OCI-LY1 (cell line): Measurements from ENCODE around the gene PTGS1.

ENCODE experiments used
- H2AFZ ChIP-seq: fragments of 200-600 bp; sonication (generic), shearing (Covaris generic); 2 replicates; pipeline ENCODE4 v1.6.0; 2014; ENCODE audit warnings: antibody characterized with exemption, mild to moderate bottlenecking, low read length
- H3F3A ChIP-seq: fragments of 200-600 bp; sonication (generic), shearing (Covaris generic); 2 replicates; pipeline ENCODE4 v1.6.0; 2014; ENCODE audit warnings: mild to moderate bottlenecking, antibody characterized with exemption, low read length, moderate library complexity; ENCODE audit not compliant: insufficient read depth
- H3K27ac ChIP-seq: fragments of 200-600 bp; sonication (generic); 2 replicates; pipeline ENCODE4 v1.5.1; 2014; ENCODE audit warnings: low read length, mixed run types, mild to moderate bottlenecking, low read depth; ENCODE audit not compliant: poor library complexity, severe bottlenecking
- H3K27me3 ChIP-seq: fragments of 200-600 bp; sonication (generic); 2 replicates; pipeline ENCODE4 v1.6.0; 2014; ENCODE audit warnings: antibody characterized with exemption, mild to moderate bottlenecking, low read length, moderate library complexity; ENCODE audit not compliant: insufficient read depth
- H3K36me3 ChIP-seq: fragments of 200-600 bp; sonication (generic); 2 replicates; pipeline ENCODE4 v1.6.1; 2014; ENCODE audit warnings: mild to moderate bottlenecking, antibody characterized with exemption, low read length, moderate library complexity, mixed read lengths; ENCODE audit not compliant: insufficient read depth
- H3K4me1 ChIP-seq: fragments of 200-600 bp; sonication (generic); 2 replicates; pipeline ENCODE4 v1.5.1; 2014; ENCODE audit warnings: mild to moderate bottlenecking, low read length, moderate library complexity; ENCODE audit not compliant: insufficient read depth, severe bottlenecking
- H3K4me2 ChIP-seq: fragments of 200-600 bp; sonication (generic), shearing (Covaris generic); 2 replicates; pipeline ENCODE4 v1.6.1; 2014; ENCODE audit warnings: low read length
- H3K4me3 ChIP-seq: fragments of 200-600 bp; sonication (generic); 2 replicates; pipeline ENCODE4 v1.5.1; 2014; ENCODE audit warnings: low read length, low read depth, mild to moderate bottlenecking, mixed read lengths; ENCODE audit not compliant: poor library complexity, severe bottlenecking
- H3K79me2 ChIP-seq: fragments of 200-600 bp; shearing (Covaris generic); 2 replicates; pipeline ENCODE4 v1.6.1; 2016; ENCODE audit warnings: mixed run types, low read length, mixed read lengths; ENCODE audit not compliant: insufficient read depth
- H3K9ac ChIP-seq: fragments of 200-600 bp; sonication (generic), shearing (Covaris generic); 2 replicates; pipeline ENCODE4 v1.6.1; 2014; ENCODE audit warnings: mild to moderate bottlenecking, low read length, mixed read lengths
- H3K9me2 ChIP-seq: fragments of 200-600 bp; sonication (generic), shearing (Covaris generic); 2 replicates; pipeline ENCODE4 v1.6.1; 2014; ENCODE audit warnings: low read depth, mild to moderate bottlenecking, low read length, mixed read lengths
- H3K9me3 ChIP-seq: fragments of 200-600 bp; shearing (Covaris generic); 2 replicates; pipeline ENCODE4 v1.6.1; 2014; ENCODE audit warnings: low read length, mixed read lengths
- H4K20me1 ChIP-seq: fragments of 200-600 bp; sonication (generic), shearing (Covaris generic); 2 replicates; pipeline ENCODE4 v1.6.0; 2016; ENCODE audit warnings: mild to moderate bottlenecking, low read length; ENCODE audit not compliant: insufficient read depth
- EZH2 ChIP-seq: fragments of 200-600 bp; sonication (generic), shearing (Covaris generic); IDR thresholded peaks from 2 replicates; pipeline ENCODE4 v1.8.0; 2017; ENCODE audit warnings: borderline replicate concordance, mixed run types, mild to moderate bottlenecking, antibody characterized with exemption, low read length, moderate library complexity, mixed read lengths
- TF ChIP-seq, protein P1 (sequence below): fragments of 200-600 bp; sonication (generic), shearing (Covaris generic); IDR thresholded peaks from 2 replicates; pipeline ENCODE4 v1.5.1; 2017; ENCODE audit warnings: mild to moderate bottlenecking, antibody characterized with exemption, low read length, moderate library complexity, mixed read lengths

The PTGS1 gene

DNA sequence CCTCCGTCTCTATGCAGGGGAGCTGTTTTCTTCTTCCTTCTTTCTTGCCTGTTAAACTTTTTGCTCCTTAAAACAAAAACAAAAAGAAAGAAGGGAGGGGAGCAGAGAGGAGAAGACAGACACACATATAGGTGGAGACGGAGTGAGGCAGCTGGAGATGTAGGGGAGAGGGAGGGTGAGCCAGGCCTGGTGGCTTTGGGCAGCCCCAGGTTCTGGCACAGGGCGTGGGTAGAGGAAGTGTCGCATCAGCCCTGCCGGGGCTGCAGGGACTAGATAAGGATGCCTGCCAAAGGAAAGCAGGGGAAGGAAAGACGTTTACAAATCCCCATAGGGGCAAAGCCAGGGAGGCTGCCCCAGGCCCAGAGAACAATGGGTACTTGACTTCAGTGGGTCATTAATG lies 38.7 kb upstream of the PTGS1 start:
- H3K9me2 ChIP-seq, result no peaks in the 10 kb centered on the region
- no peaks in the 10 kb centered on the region for H3K79me2 ChIP-seq
- no peak for TF ChIP-seq EZH2
- TF ChIP-seq, protein P1, sequence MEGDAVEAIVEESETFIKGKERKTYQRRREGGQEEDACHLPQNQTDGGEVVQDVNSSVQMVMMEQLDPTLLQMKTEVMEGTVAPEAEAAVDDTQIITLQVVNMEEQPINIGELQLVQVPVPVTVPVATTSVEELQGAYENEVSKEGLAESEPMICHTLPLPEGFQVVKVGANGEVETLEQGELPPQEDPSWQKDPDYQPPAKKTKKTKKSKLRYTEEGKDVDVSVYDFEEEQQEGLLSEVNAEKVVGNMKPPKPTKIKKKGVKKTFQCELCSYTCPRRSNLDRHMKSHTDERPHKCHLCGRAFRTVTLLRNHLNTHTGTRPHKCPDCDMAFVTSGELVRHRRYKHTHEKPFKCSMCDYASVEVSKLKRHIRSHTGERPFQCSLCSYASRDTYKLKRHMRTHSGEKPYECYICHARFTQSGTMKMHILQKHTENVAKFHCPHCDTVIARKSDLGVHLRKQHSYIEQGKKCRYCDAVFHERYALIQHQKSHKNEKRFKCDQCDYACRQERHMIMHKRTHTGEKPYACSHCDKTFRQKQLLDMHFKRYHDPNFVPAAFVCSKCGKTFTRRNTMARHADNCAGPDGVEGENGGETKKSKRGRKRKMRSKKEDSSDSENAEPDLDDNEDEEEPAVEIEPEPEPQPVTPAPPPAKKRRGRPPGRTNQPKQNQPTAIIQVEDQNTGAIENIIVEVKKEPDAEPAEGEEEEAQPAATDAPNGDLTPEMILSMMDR, result no peak
- H3K4me2 ChIP-seq, result no peak overlapping the region
- H3K4me1 ChIP-seq, result peaks cover 6% of the 10 kb centered on the region
- H3K36me3 ChIP-seq, result no peaks in the 10 kb centered on the region
- no peaks in the 10 kb centered on the region for H3K9me3 ChIP-seq
- no peak overlapping the region for H3K27ac ChIP-seq
- no peaks in the 10 kb centered on the region for H4K20me1 ChIP-seq
- H3K4me3 ChIP-seq, result no peak overlapping the region
- H2AFZ ChIP-seq, result no peak overlapping the region
- H3K9ac ChIP-seq, result no peak overlapping the region
- H3F3A ChIP-seq, result no peaks in the 10 kb centered on the region
- no peaks in the 10 kb centered on the region for H3K27me3 ChIP-seq

DNA sequence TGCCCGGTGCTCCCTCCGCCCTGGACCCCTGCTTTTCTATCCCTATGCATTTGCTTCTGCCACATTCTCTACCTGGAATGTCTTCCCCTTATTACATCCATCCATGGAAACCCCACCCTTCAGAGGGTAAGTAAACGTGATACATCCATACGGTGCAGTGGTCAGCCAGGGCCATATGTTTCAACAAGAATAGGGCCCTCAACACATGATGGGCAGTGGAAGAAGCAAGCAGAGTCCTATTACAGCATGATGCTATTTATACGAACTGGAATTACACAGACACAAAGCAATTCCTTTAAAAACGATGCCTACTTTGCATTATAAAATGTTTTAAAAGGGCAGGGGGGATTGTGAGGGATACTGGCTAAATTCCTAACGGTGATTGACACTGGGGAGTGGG lies 38.2 kb upstream of the PTGS1 start:
- H3K36me3 ChIP-seq, result no peaks in the 10 kb centered on the region
- no peaks in the 10 kb centered on the region for H3K79me2 ChIP-seq
- H4K20me1 ChIP-seq, result no peaks in the 10 kb centered on the region
- no peak for TF ChIP-seq EZH2
- TF ChIP-seq, protein P1, result no peak
- H3K9me2 ChIP-seq, result no peaks in the 10 kb centered on the region
- no peak overlapping the region for H3K27ac ChIP-seq
- no peak overlapping the region for H3K4me3 ChIP-seq
- H2AFZ ChIP-seq, result no peak overlapping the region
- no peaks in the 10 kb centered on the region for H3F3A ChIP-seq
- no peak overlapping the region for H3K4me2 ChIP-seq
- no peak overlapping the region for H3K9ac ChIP-seq
- no peaks in the 10 kb centered on the region for H3K9me3 ChIP-seq
- H3K27me3 ChIP-seq, result no peaks in the 10 kb centered on the region
- H3K4me1 ChIP-seq, result peaks cover 11% of the 10 kb centered on the region

DNA sequence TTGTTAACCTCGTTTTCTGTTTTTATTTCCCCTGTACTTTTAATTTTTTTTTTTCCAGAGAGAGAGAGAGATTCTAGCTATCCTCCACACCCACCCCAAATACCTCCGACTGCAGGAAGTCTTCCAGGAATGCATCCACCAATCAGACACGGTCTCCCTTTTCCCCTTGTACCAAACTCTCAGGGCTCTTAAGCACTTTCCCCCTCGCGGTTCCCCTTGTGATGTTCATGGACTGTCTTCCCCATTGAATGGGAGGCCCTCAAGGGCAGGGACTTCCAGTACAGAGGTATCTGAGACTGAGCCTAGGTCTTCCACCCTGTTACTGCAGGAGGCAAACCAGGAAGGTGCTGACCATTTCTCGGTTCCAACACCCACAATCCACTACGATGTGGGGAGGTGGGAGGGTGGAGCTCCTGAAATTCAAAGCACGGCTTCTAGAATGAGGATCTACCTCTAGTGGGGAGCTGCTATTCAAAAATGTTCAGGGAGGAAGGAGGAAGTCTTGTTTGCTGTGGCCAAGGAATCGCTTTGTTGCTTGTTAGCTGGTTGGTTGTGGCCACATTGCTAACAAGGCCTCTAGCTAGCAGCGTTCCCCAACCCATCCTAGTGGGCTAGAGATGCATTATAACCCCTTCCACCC lies 37.5 kb upstream of the PTGS1 start:
- Histone ChIP-seq H3K27me3 (no peaks in the 10 kb centered on the region), H3K36me3 (no peaks in the 10 kb centered on the region), H3K27ac (no peak overlapping the region), H3K9me3 (no peaks in the 10 kb centered on the region), H3K4me3 (no peak overlapping the region), H3K79me2 (no peaks in the 10 kb centered on the region), H3K9me2 (no peaks in the 10 kb centered on the region), H3K9ac (no peak overlapping the region), H3K4me2 (no peak overlapping the region), H4K20me1 (no peaks in the 10 kb centered on the region), H2AFZ (no peak overlapping the region), H3F3A (no peaks in the 10 kb centered on the region), H3K4me1 (peaks cover 11% of the 10 kb centered on the region)
- TF ChIP-seq, protein P1, result no peak
- no peak for TF ChIP-seq EZH2
